ENCODE measurements around the gene SERGEF. TPM values are rescaled to one million over a fixed set of nuclear protein-coding genes. Genes with fewer than 3 reads are reported as not detected.

SERGEF gene
- total RNA-seq, 1 experiment from 2014 or later: 28.7 TPM

DNA sequence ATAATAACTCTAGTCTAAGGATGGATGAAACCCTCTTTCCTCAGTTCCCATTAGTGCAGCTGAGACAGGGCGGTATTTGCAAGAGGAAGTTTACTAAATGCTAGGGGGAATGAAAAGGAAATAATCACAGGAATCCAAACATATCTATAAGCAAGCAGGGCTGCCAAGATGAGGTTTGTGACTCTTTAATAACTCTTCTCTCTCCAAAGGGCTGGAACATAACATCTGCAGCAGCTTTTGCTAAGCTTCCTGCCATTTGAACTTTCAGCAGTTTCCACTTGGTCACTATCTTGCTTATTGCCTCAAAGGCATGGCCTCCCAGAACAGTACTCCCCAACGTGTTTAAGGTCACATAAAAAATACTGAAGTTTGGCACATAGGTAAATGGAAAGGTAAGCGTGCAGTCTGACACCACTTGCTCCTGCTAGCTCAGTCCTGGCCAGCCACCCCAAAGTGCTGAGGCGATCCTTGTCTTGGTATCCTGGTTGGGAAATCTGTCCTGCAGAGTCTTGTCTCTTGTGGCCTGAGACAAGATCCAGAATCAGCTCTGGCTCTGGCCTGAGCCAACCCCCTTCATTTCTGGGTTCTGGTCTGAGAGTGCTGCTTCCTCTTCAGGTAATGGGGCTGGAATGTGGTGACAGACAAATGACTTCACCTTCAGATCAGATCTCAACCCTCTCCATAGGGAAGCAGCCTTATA is 196.5 kb downstream of the SERGEF start:
- ChIA-PET POLR2A (ENCODE audit: unreplicated experiment) (no interaction called here), CTCF (no interaction called here)
- Histone ChIP-seq H3K4me1 (replicated peaks; ENCODE audit: insufficient read depth) (peaks cover 32% of the 10 kb centered on the region), H3K9me2 (ENCODE audit: insufficient read depth) (no peaks in the 10 kb centered on the region), H3K4me2 (no peak overlapping the region), H3K4me3 (no peak overlapping the region), H3K36me3 (ENCODE audit: low read depth) (no peaks in the 10 kb centered on the region), H3K9me3 (ENCODE audit: insufficient read depth, low read depth) (no peaks in the 10 kb centered on the region), H4K20me1 (ENCODE audit: insufficient read depth) (no peaks in the 10 kb centered on the region), H2AFZ (no peak overlapping the region), H3K27me3 (ENCODE audit: insufficient read depth, low read depth) (no peaks in the 10 kb centered on the region), H3K79me2 (ENCODE audit: low read depth) (no peaks in the 10 kb centered on the region), H3F3A (ENCODE audit: insufficient read depth, low read depth) (peaks cover 27% of the 10 kb centered on the region; the same call in 1 of the 2 replicates), H3K27ac (no peak overlapping the region)
- intact Hi-C loops (cut with micrococcal nuclease; ENCODE audit: unreplicated experiment): no loop called here
- no TSS peak for BruUV-seq (replicated peaks)
- DNase-seq: no peak
- TF ChIP-seq EZH2 (IDR thresholded peaks at IDR 0.05; ENCODE audit: low read depth): no peak
- TF ChIP-seq, protein P1, sequence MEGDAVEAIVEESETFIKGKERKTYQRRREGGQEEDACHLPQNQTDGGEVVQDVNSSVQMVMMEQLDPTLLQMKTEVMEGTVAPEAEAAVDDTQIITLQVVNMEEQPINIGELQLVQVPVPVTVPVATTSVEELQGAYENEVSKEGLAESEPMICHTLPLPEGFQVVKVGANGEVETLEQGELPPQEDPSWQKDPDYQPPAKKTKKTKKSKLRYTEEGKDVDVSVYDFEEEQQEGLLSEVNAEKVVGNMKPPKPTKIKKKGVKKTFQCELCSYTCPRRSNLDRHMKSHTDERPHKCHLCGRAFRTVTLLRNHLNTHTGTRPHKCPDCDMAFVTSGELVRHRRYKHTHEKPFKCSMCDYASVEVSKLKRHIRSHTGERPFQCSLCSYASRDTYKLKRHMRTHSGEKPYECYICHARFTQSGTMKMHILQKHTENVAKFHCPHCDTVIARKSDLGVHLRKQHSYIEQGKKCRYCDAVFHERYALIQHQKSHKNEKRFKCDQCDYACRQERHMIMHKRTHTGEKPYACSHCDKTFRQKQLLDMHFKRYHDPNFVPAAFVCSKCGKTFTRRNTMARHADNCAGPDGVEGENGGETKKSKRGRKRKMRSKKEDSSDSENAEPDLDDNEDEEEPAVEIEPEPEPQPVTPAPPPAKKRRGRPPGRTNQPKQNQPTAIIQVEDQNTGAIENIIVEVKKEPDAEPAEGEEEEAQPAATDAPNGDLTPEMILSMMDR (conservative IDR thresholded peaks at IDR 0.05): no peak

DNA sequence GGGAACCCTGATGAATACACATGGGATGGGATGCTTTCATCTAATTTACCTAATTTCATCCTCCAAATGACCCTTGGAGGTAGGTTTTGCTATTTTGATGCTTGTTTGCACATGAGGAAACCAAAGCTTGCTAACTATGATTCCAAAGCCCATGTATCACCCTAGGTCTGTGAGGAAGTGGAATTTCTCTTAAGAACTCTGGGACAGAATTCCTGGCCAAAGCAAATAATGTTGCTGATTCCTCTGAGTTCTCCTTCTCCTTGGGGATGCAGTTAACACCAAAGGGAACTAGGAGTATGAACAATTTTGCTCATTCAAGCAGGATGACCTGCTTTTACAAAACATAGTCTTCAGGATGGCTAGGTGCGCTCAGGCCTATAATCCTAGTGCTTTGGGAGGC is 198.3 kb downstream of the SERGEF start:
- Histone ChIP-seq H3K9me2 (ENCODE audit: insufficient read depth) (no peaks in the 10 kb centered on the region), H3K36me3 (ENCODE audit: low read depth) (no peaks in the 10 kb centered on the region), H3K9me3 (ENCODE audit: insufficient read depth, low read depth) (no peaks in the 10 kb centered on the region), H3K4me3 (no peak overlapping the region), H3K27ac (no peak overlapping the region; the same call in 1 of the 2 replicates), H3F3A (ENCODE audit: insufficient read depth, low read depth) (peaks cover 27% of the 10 kb centered on the region; the same call in 1 of the 2 replicates), H3K4me2 (0 out of 2 replicates have a peak overlapping the region, but pooled peaks have one; percentile 25), H2AFZ (no peak overlapping the region), H3K4me1 (replicated peaks; ENCODE audit: insufficient read depth) (peaks cover 32% of the 10 kb centered on the region), H3K27me3 (ENCODE audit: insufficient read depth, low read depth) (no peaks in the 10 kb centered on the region), H4K20me1 (ENCODE audit: insufficient read depth) (no peaks in the 10 kb centered on the region), H3K79me2 (ENCODE audit: low read depth) (no peaks in the 10 kb centered on the region)
- intact Hi-C loops (cut with micrococcal nuclease; ENCODE audit: unreplicated experiment): loop anchor here (5.0 kb wide), 1 partner anchor 52 kb away; no protein-coding TSS in a partner anchor
- no TSS peak for BruUV-seq (replicated peaks)
- CTCF ChIA-PET: no interaction called here
- TF ChIP-seq, protein P1 (conservative IDR thresholded peaks at IDR 0.05): no peak
- no peak for TF ChIP-seq EZH2 (IDR thresholded peaks at IDR 0.05; ENCODE audit: low read depth)
- no peak for DNase-seq
- POLR2A ChIA-PET (ENCODE audit: unreplicated experiment): no interaction called here

DNA sequence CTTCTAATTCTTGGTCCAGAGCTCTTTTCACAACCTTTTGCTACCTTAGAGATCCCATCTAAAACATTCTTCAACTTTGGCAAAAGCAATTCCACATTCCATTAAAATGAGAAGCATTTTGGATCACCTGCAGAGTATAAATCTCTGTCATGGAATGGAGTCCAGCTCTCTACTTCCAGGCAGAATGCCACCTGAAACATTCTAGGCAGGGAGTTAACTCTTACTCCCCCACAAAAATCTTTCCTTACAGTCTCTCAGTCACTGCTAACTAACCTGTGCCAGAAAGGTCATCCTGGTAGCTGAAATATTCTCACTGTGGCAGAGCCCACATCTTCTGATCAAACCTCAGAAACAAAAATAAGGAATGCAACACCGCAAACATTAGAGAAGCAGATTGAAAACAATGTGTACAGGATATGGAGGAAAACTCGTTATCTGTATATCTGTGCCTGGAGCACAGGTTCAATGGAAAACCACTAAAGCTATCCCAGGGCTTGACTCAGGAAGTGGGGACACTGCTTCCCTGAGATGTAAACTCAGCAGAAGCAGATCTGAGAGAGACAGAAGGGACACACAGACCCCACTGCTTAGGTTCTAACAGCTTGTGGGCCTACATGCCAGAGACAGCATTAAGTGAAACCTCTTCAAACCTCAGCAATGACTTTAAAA is 199.3 kb downstream of the SERGEF start:
- Histone ChIP-seq H3K79me2 (ENCODE audit: low read depth) (no peaks in the 10 kb centered on the region), H3K27me3 (ENCODE audit: insufficient read depth, low read depth) (no peaks in the 10 kb centered on the region), H3K4me2 (peak overlapping the region; percentile 5), H3K36me3 (ENCODE audit: low read depth) (no peaks in the 10 kb centered on the region), H3K9me2 (ENCODE audit: insufficient read depth) (no peaks in the 10 kb centered on the region), H3K9me3 (ENCODE audit: insufficient read depth, low read depth) (no peaks in the 10 kb centered on the region), H3K27ac (peak overlapping the region; percentile 27; the same call in 1 of the 2 replicates), H3F3A (ENCODE audit: insufficient read depth, low read depth) (peaks cover 27% of the 10 kb centered on the region; the same call in 1 of the 2 replicates), H3K4me3 (no peak overlapping the region), H4K20me1 (ENCODE audit: insufficient read depth) (no peaks in the 10 kb centered on the region), H3K4me1 (replicated peaks; ENCODE audit: insufficient read depth) (peaks cover 32% of the 10 kb centered on the region), H2AFZ (no peak overlapping the region)
- POLR2A ChIA-PET (ENCODE audit: unreplicated experiment): interaction anchor here (0.6 kb wide), 3 partner anchors 582 to 1997 kb away, joined by 3 to 4 read pairs (median 3); no protein-coding TSS in a partner anchor
- CTCF ChIA-PET: interaction anchor here (0.6 to 1.1 kb wide), 2 partner anchors 82 to 86 kb away, joined by 3 to 4 read pairs; no protein-coding TSS in a partner anchor
- intact Hi-C loops (cut with micrococcal nuclease; ENCODE audit: unreplicated experiment): loop anchor here (5.0 kb wide), 1 partner anchor 51 kb away; no protein-coding TSS in a partner anchor
- no TSS peak for BruUV-seq (replicated peaks)
- no peak for TF ChIP-seq EZH2 (IDR thresholded peaks at IDR 0.05; ENCODE audit: low read depth)
- TF ChIP-seq, protein P1 (conservative IDR thresholded peaks at IDR 0.05): no peak
- peak; percentile 45 to 76 for DNase-seq

Measured in PC-9 (cell line).